GM19438 (cell line): ENCODE results near the gene BACH2.
"Not testable (repeated sequence)": the region's sequence is repeated elsewhere in the genome, so short reads cannot be mapped to it uniquely, and the experiment has no call there.

ENCODE experiments used
- ATAC-seq: cut with Tn5 transposase; IDR thresholded peaks from one replicate; pipeline ENCODE4 v1.9.1; 2021; ENCODE audit warnings: low read depth; ENCODE audit not compliant: unreplicated experiment

The BACH2 gene

GRCh38 chr6:90166155-90166924, 130.3 kb downstream of the BACH2 start:
- not testable (repeated sequence) for ATAC-seq

- ATAC-seq: no peak
These were observed 133.8 kb downstream of the BACH2 start for GRCh38 chr6:90162648-90163387.

- ATAC-seq: no peak
These were observed 136.6 kb downstream of the BACH2 start for GRCh38 chr6:90160013-90160412.

GRCh38 chr6:90159452-90159851, 137.2 kb downstream of the BACH2 start:
- ATAC-seq: no peak

- ATAC-seq: no peak
These were observed 137.7 kb downstream of the BACH2 start for GRCh38 chr6:90158936-90159335.

- ATAC-seq: no peak
These were observed 139.2 kb downstream of the BACH2 start for GRCh38 chr6:90157441-90157840.

- ATAC-seq: no peak
These were observed 139.8 kb downstream of the BACH2 start for GRCh38 chr6:90156861-90157260.

- ATAC-seq: no peak
These were observed 141.7 kb downstream of the BACH2 start for GRCh38 chr6:90154755-90155470.

GRCh38 chr6:90151576-90152422, 144.8 kb downstream of the BACH2 start:
- no peak for ATAC-seq

GRCh38 chr6:90149280-90149679, 147.4 kb downstream of the BACH2 start:
- no peak for ATAC-seq

- no peak for ATAC-seq
These were observed 147.8 kb downstream of the BACH2 start for GRCh38 chr6:90148867-90149266.

- no peak for ATAC-seq
These were observed 149.6 kb downstream of the BACH2 start for GRCh38 chr6:90146921-90147649.

- no peak for ATAC-seq
These were observed 150.6 kb downstream of the BACH2 start for GRCh38 chr6:90146024-90146423.

- ATAC-seq: no peak
These were observed 151.6 kb downstream of the BACH2 start for GRCh38 chr6:90144928-90145555.

- no peak for ATAC-seq
These were observed 152.2 kb downstream of the BACH2 start for GRCh38 chr6:90144396-90144795.

- no peak for ATAC-seq
These were observed 156.0 kb downstream of the BACH2 start for GRCh38 chr6:90140683-90141082.

GRCh38 chr6:90139272-90139817, 157.3 kb downstream of the BACH2 start:
- ATAC-seq: no peak

GRCh38 chr6:90136837-90137568, 159.6 kb downstream of the BACH2 start:
- no peak for ATAC-seq
